CD4-positive, alpha-beta T cell treated with Interleukin-15 for 4 hours (primary cell): ENCODE measurements around the gene GRIK3.

ENCODE experiments used
- DNase-seq: peaks from one replicate; pipeline ENCODE4 v3.0.0-alpha.2; 2020; ENCODE audit warnings: low spot score

Gene GRIK3

DNA sequence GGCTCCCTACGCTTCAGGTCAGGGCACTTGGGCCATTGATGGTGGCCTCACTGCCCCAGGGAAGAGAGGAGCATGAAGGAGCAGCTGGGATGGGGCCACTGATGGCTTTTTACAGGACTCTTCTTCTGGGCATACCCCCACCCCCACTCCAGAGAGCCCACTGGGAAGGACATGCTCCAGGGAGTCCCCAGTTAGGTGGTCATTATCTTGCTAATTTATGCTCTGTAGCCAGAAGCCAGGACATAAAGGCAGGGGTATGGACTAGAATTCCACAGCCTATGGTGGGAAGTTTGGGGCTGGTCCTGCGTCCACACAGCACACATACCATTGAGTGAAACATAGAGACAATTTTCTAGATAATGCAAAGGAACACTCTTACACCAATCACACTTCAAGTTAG is 8.8 kb upstream of the GRIK3 start:
- no peak for DNase-seq

- no peak for DNase-seq
These were observed 8.2 kb upstream of the GRIK3 start for GRCh38 chr1:37042506-37042905.

DNA sequence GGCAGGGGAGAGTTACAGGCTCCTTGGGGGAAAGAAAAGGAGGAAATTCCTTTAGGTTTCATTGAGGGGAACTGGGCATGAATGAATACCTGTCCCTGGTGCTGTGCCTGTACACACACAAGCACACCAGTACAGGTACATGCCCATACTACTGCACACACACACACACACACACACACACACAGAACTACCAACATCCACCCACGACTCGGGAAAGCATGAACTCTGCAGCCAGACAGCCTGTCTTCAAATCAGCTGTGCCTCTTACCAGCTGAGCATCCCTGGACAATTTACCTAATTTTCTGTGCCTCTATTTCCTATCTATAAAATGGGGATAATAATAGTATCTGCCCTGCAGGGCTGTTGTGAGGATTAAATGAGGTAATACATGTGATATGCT is 7.2 kb upstream of the GRIK3 start:
- no peak for DNase-seq

GRCh38 chr1:37040773-37041172 is 6.5 kb upstream of the GRIK3 start:
- DNase-seq, result no peak

- DNase-seq, result no peak
These were observed 5.9 kb upstream of the GRIK3 start for GRCh38 chr1:37040261-37040660.

DNA sequence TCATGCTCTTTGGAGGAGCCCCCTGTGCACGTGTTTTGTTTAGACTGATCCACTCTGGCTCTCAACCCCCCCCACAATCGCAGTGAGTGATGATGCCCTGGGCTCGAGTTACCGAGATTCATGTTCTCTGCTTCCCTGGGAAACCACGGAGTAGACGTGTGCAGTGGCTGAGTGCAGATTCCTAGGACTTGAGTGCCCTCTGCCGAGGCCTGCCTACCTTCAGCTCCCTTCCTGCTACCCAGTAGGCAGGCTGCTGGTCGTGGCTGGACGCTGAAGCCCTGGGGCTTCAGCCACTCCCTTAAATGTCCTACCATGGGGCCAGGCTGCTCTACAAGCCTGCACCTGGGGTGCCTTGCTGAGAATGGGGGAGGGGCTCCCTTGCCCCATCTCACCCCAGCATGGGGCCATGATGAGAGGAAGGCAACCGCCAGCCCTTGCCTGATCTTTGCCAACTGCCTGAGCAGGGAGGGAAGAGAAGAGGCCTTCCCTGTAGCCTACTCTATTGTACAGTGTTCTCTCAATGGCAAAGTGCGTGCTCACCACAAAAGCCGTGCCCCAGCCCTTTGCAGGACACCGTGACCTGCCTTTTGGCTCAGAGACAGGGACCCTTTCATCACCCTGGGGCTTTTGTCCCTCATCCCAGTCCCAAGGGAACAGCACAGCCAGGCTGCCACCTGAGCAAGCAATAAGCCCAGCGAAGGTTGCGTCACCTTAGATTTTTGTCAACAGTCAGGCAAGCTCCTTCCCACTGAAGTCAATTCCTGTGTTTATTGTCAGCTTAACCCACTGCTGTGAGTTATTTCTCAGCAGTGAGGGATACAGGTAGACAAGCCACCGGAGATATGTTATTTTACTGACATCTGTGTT is 4.1 kb upstream of the GRIK3 start:
- DNase-seq, result no peak

DNA sequence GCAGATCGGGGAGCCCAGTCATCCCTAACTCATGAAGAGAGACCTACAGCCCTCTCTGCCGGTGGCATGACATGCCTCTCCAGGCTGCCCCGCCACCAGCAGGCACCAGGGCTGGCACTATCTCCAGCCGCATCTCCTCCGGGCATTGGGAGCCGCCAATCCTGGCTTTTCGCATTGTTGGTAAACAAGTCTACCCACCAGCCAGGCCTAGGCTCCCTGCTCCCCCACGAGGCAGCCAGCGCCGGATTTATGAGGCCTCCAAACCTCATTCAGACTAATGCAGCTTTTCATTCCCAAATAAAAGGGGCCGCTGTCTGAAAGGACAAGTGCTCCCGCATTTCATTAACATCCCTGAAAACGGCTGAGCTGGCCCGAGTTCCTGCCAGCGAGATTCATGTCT is 3.4 kb upstream of the GRIK3 start:
- DNase-seq, result no peak

- no peak for DNase-seq
These were observed 2.3 kb upstream of the GRIK3 start for GRCh38 chr1:37036667-37037053.

- DNase-seq, result no peak
These were observed 1.7 kb upstream of the GRIK3 start for GRCh38 chr1:37035796-37036666.

GRCh38 chr1:37035014-37035691 is 838 bp upstream of the GRIK3 start:
- no peak for DNase-seq

- no peak for DNase-seq
These were observed 787 bp downstream of the GRIK3 start for GRCh38 chr1:37033355-37034101.

- no peak for DNase-seq
These were observed 1.5 kb downstream of the GRIK3 start for GRCh38 chr1:37032660-37033354.

- no peak for DNase-seq
These were observed 2.4 kb downstream of the GRIK3 start for GRCh38 chr1:37031871-37032270.

DNA sequence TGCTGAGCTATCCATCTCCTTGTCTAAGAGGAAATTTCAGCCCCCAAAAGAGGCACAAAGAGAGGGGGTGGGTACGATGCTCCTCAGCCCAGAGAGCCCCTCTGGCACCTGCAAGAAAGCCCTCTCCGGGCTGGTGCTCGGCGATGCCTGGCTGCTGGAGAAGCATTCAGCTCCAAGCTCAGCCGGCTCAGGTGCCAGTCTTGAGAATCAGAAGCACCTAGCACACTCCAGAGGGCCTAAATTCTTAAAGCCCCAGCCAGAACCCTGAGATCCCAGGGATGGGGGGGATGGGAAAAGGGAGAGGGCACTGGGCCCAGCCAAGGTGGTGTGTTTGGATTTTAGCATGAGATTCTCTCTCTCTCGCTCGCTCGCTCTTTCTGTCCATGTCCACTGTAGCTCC is 2.9 kb downstream of the GRIK3 start:
- no peak for DNase-seq

DNA sequence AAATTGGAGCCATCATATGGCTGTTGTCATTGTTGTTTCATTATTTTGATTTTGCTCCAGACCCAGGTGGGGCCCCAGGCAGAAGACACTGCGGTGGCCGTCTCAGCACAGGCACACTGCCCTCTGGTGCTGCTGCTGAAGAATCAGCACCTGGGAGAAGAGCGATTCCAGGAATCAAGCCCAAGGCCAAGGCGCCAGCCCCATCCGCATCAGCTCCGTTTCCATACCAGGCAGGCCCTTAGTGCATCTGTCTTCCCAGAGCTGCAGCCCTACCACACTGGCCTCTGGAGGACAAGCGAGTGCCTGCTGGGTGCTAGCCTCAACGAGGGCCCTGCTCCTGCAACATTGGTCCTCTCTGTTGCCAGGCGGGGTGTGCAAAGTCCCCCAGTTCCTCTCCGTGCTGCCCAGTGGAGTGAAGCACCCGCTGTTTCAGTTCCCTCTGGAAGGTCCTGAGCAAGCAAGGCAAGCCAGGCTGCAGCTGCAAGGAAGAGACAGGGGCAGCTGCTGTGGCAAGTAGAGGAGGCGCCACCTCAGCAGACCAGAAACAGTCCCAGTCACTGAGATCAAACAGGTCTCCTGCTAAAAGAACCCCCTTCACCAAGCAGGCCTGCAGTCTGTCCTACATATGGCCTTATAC is 5.2 kb downstream of the GRIK3 start:
- DNase-seq, result no peak

DNA sequence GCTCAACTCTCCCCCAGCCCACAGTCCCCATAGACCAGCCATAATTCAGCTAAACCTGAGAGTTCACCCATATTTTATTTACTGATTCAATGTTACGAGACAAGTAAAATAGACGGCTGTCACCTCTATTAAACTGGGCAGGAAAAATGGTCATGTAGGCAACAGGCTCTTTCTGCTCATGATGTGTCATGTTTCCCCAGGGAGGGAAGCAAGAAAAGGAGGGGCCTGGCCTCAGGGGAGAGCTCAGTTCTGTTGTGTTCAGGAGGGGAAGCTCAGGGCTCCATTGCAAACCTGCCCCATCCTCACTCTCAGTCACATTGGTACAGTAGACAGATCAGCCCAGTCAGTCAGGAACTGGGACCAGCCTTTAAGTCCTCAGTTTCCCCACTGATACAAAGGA is 12.8 kb downstream of the GRIK3 start:
- DNase-seq, result no peak

DNA sequence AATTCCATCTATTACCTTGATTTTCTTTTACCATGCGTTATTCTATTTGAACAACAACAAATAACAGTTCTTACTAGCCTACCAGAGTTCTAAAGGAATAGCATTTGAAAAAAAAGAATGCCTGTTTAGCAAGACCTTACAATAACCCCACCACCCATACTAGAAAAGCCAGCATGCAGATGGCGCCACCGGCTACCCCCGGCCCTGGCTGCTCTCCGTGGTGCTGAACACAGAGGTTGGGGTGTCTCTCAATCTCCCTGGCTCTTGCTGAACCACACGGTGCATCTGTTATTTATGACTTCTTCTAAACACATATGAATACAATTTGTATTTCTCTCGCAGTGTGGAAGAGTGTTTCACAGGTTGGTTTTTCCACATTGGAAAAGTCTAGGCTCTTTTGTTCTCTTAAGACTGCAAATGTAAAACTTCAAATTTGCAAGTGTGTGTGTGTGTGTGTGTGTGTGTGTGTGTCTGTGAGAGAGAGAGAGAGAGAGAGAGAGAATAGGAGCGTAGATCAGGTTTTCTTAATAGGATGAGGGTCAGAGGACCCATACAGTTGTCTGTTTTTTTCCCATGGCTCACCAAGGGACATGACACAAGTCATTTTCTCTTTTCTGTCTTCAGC is 13.6 kb downstream of the GRIK3 start:
- DNase-seq, result no peak

GRCh38 chr1:37018510-37018909 is 15.8 kb downstream of the GRIK3 start:
- no peak for DNase-seq

GRCh38 chr1:37017720-37018119 is 16.6 kb downstream of the GRIK3 start:
- no peak for DNase-seq

- DNase-seq, result no peak
These were observed 18.2 kb downstream of the GRIK3 start for GRCh38 chr1:37016121-37016520.
